SU-DHL-6 (cell line): ENCODE results near the gene CZIB.

ENCODE experiments used
- H2AFZ ChIP-seq: fragments of 200-600 bp; sonication (generic); 2 replicates; pipeline ENCODE4 v1.6.1; 2014; ENCODE audit warnings: low read depth, mild to moderate bottlenecking, moderate library complexity, mixed read lengths, antibody characterized with exemption, low read length; ENCODE audit not compliant: severe bottlenecking
- H3F3A ChIP-seq: fragments of 200-600 bp; shearing (Covaris generic); 2 replicates; pipeline ENCODE4 v1.6.0; 2016; ENCODE audit warnings: antibody characterized with exemption, mild to moderate bottlenecking; ENCODE audit not compliant: insufficient read depth
- H3K27ac ChIP-seq: fragments of 200-600 bp; sonication (generic); 2 replicates; pipeline ENCODE4 v1.5.1; 2016; ENCODE audit warnings: low read depth, mild to moderate bottlenecking, low read length, moderate library complexity, mixed read lengths
- H3K27me3 ChIP-seq: fragments of 200-600 bp; sonication (generic), shearing (Covaris generic); 2 replicates; pipeline ENCODE4 v1.6.0; 2014; ENCODE audit warnings: mild to moderate bottlenecking, low read length
- H3K36me3 ChIP-seq: fragments of 200-600 bp; sonication (generic); 2 replicates; pipeline ENCODE4 v1.6.1; 2014; ENCODE audit warnings: mild to moderate bottlenecking, low read length, mixed read lengths
- H3K4me2 ChIP-seq: fragments of 300-600, 200-600 bp; shearing (Covaris generic), sonication (generic); 2 replicates; pipeline ENCODE4 v1.6.0; 2014; ENCODE audit warnings: low read length, low read depth, mild to moderate bottlenecking; ENCODE audit not compliant: poor library complexity, severe bottlenecking
- H3K4me3 ChIP-seq: fragments of 200-600 bp; sonication (generic); 2 replicates; pipeline ENCODE4 v1.5.1; 2014; ENCODE audit warnings: antibody characterized with exemption, low read length, mild to moderate bottlenecking, mixed read lengths; ENCODE audit not compliant: insufficient read depth, poor library complexity, severe bottlenecking
- H3K79me2 ChIP-seq: fragments of 200-600 bp; sonication (generic); 2 replicates; pipeline ENCODE4 v1.6.1; 2014; ENCODE audit warnings: mild to moderate bottlenecking, low read length, moderate library complexity; ENCODE audit not compliant: insufficient read depth
- H3K9ac ChIP-seq: fragments of 200-600 bp; sonication (generic); 2 replicates; pipeline ENCODE4 v1.7.0; 2014; ENCODE audit warnings: mild to moderate bottlenecking, low read length
- H3K9me2 ChIP-seq: fragments of 200-600 bp; sonication (generic); replicated peaks from 2 replicates; pipeline ENCODE4 v1.6.1; 2014; ENCODE audit warnings: low read length; ENCODE audit not compliant: insufficient read depth
- H3K9me3 ChIP-seq: fragments of 200-600 bp; sonication (generic); 2 replicates; pipeline ENCODE4 v1.6.1; 2014; ENCODE audit warnings: low read length, mixed read lengths; ENCODE audit not compliant: insufficient read depth
- H4K20me1 ChIP-seq: fragments of 200-600 bp; sonication (generic); 2 replicates; pipeline ENCODE4 v1.6.1; 2014; ENCODE audit warnings: low read depth, mild to moderate bottlenecking, antibody characterized with exemption, low read length, moderate library complexity, mixed read lengths
- CTCF ChIP-seq: fragments of 200-600 bp; sonication (generic); IDR thresholded peaks from one replicate; pipeline ENCODE4 v1.5.1; 2017; ENCODE audit warnings: antibody characterized with exemption, mild to moderate bottlenecking, low read length, moderate library complexity; ENCODE audit not compliant: insufficient read depth, poor library complexity, severe bottlenecking
- EZH2phosphoT487 ChIP-seq: fragments of 200-600 bp; sonication (generic), shearing (Covaris generic); conservative IDR thresholded peaks from 2 replicates; pipeline ENCODE4 v1.6.1; 2018; ENCODE audit warnings: mild to moderate bottlenecking, antibody characterized with exemption, low read length, moderate library complexity, mixed read lengths

The CZIB gene

GRCh38 chr1:53218201-53218600 is 2.2 kb downstream of the CZIB start:
- Histone ChIP-seq H3K4me2 (no peak overlapping the region), H3K9ac (no peak overlapping the region), H3K79me2 (peaks cover 9% of the 10 kb centered on the region), H3F3A (0 out of 2 replicates have a peak, but pooled peaks cover 3% of the 10 kb centered on the region), H3K4me3 (no peak overlapping the region), H3K27me3 (no peaks in the 10 kb centered on the region), H3K9me3 (no peaks in the 10 kb centered on the region), H3K27ac (no peak overlapping the region), H4K20me1 (no peaks in the 10 kb centered on the region), H3K36me3 (no peaks in the 10 kb centered on the region), H3K9me2 (no peaks in the 10 kb centered on the region), H2AFZ (no peak overlapping the region)
- no peak for TF ChIP-seq EZH2phosphoT487
- TF ChIP-seq CTCF: no peak

GRCh38 chr1:53214376-53214940 is 6.0 kb downstream of the CZIB start:
- H3K4me3 ChIP-seq: no peak overlapping the region
- no peak overlapping the region for H2AFZ ChIP-seq
- peaks cover 3% of the 10 kb centered on the region for H3K79me2 ChIP-seq
- H3K9me3 ChIP-seq: no peaks in the 10 kb centered on the region
- no peaks in the 10 kb centered on the region for H3K27me3 ChIP-seq
- no peaks in the 10 kb centered on the region for H4K20me1 ChIP-seq
- H3K27ac ChIP-seq: no peak overlapping the region
- peaks cover 3% of the 10 kb centered on the region; the same call in 1 of the 2 replicates for H3K36me3 ChIP-seq
- TF ChIP-seq EZH2phosphoT487 (no peak), CTCF (no peak)
- no peaks in the 10 kb centered on the region for H3K9me2 ChIP-seq
- no peak overlapping the region for H3K9ac ChIP-seq
- H3F3A ChIP-seq: 0 out of 2 replicates have a peak, but pooled peaks cover 2% of the 10 kb centered on the region
- H3K4me2 ChIP-seq: no peak overlapping the region

GRCh38 chr1:53210954-53211353 is 9.5 kb downstream of the CZIB start:
- no peaks in the 10 kb centered on the region for H3K9me2 ChIP-seq
- H3K4me2 ChIP-seq: no peak overlapping the region
- H3K9me3 ChIP-seq: peaks cover 12% of the 10 kb centered on the region; the same call in 1 of the 2 replicates
- H3K9ac ChIP-seq: no peak overlapping the region
- peaks cover 30% of the 10 kb centered on the region for H3K36me3 ChIP-seq
- no peak overlapping the region for H3K4me3 ChIP-seq
- no peaks in the 10 kb centered on the region for H4K20me1 ChIP-seq
- TF ChIP-seq EZH2phosphoT487 (no peak), CTCF (no peak)
- no peak overlapping the region for H3K27ac ChIP-seq
- no peaks in the 10 kb centered on the region for H3K79me2 ChIP-seq
- H3K27me3 ChIP-seq: no peaks in the 10 kb centered on the region
- no peaks in the 10 kb centered on the region for H3F3A ChIP-seq
- H2AFZ ChIP-seq: no peak overlapping the region
